Nephron (organoid): Measurements from ENCODE around the gene TBL2.

Experiments used
- H3K27ac Mint-ChIP-seq, 3 experiments: 2 replicates each; pipeline ENCODE4 v1.8.0; 2020; ENCODE audit warnings: mixed read lengths in 3 of 3, mild to moderate bottlenecking in 2 of 3, moderate library complexity in 1 of 3
- H3K27me3 Mint-ChIP-seq: 2 replicates; pipeline ENCODE4 v1.8.0; 2021; ENCODE audit warnings: low read depth, mild to moderate bottlenecking, moderate library complexity, mixed read lengths
- H3K36me3 Mint-ChIP-seq: 2 replicates; pipeline ENCODE4 v1.8.0; 2020; ENCODE audit warnings: low read depth, mixed read lengths
- H3K4me1 Mint-ChIP-seq: 2 replicates; pipeline ENCODE4 v1.8.0; 2020; ENCODE audit warnings: mixed read lengths
- H3K4me3 Mint-ChIP-seq, 3 experiments: 2 replicates each; pipeline ENCODE4 v1.8.0; 2020; ENCODE audit warnings: mild to moderate bottlenecking in 3 of 3, mixed read lengths in 3 of 3, moderate library complexity in 2 of 3
- H3K9me3 Mint-ChIP-seq: 2 replicates; pipeline ENCODE4 v1.8.0; 2020; ENCODE audit warnings: mixed read lengths
- TF ChIP-seq, protein P1 (sequence below), 3 experiments: fragments of 200-600 bp; sonication (generic); IDR thresholded peaks; one replicate each; pipeline ENCODE4 v1.5.0; 2021; ENCODE audit warnings: antibody characterized with exemption in 3 of 3; ENCODE audit not compliant: unreplicated experiment in 3 of 3

TBL2 gene

GRCh38 chr7:73597978-73598782, 19.8 kb upstream of the TBL2 start:
- TF ChIP-seq, protein P1, sequence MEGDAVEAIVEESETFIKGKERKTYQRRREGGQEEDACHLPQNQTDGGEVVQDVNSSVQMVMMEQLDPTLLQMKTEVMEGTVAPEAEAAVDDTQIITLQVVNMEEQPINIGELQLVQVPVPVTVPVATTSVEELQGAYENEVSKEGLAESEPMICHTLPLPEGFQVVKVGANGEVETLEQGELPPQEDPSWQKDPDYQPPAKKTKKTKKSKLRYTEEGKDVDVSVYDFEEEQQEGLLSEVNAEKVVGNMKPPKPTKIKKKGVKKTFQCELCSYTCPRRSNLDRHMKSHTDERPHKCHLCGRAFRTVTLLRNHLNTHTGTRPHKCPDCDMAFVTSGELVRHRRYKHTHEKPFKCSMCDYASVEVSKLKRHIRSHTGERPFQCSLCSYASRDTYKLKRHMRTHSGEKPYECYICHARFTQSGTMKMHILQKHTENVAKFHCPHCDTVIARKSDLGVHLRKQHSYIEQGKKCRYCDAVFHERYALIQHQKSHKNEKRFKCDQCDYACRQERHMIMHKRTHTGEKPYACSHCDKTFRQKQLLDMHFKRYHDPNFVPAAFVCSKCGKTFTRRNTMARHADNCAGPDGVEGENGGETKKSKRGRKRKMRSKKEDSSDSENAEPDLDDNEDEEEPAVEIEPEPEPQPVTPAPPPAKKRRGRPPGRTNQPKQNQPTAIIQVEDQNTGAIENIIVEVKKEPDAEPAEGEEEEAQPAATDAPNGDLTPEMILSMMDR (IDR thresholded peaks at IDR 0.05; ENCODE audit: unreplicated experiment in 3 of 3) = no peak
- no peak overlapping the region for H3K27ac Mint-ChIP-seq
- no peak overlapping the region for H3K4me3 Mint-ChIP-seq
- peaks cover 4% of the 10 kb centered on the region for H3K4me1 Mint-ChIP-seq
- H3K9me3 Mint-ChIP-seq = no peaks in the 10 kb centered on the region
- H3K36me3 Mint-ChIP-seq = no peaks in the 10 kb centered on the region
- H3K27me3 Mint-ChIP-seq = peaks cover 29% of the 10 kb centered on the region

DNA sequence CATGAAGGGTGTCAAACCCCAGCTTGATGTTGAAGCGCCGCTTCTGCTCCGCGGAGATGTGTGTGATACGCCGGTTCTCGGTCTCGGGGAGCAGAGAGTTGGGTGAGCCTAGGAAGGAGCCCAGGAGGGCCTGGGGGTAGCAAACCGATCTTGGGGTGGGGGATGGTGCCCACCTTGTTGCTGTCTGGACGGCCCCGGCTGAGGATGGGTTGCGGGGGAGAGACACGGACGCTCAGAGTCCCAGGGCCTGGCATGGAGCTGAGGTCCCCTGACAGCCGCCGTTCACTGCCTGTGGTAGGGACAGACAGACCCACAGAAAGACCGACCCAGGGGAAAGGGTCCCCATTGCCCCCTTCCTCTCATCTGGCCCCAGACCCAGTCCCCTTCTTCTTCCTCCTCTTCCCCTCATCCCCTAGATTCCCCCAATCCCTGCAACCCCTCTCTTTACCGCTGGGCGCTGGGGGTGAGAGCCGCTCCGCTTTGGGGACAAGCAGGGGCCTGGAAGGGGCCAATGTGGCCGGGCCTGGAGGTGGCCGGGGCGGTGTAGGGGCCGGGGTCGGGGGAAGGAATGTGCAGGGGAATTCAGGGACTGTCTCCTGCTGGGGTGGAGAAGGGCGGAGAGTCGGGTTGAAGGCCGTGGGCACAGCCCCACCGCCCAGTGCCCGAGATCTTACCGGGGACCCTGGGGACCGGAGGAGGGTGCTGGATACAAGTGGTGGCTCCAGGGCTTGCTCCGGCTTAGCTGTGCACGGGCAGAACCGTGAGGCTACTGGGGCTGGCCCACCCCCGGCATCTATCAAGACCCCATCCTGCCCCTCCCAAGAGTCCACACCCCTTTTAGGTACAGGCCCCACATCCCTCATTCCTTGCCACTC, 18.0 kb upstream of the TBL2 start:
- H3K9me3 Mint-ChIP-seq = no peaks in the 10 kb centered on the region
- H3K4me1 Mint-ChIP-seq = peaks cover 4% of the 10 kb centered on the region
- TF ChIP-seq, protein P1 (IDR thresholded peaks at IDR 0.05; ENCODE audit: unreplicated experiment in 3 of 3) = no peak
- no peaks in the 10 kb centered on the region for H3K36me3 Mint-ChIP-seq
- no peak overlapping the region for H3K4me3 Mint-ChIP-seq
- peaks cover 21% of the 10 kb centered on the region for H3K27me3 Mint-ChIP-seq
- no peak overlapping the region for H3K27ac Mint-ChIP-seq

- H3K27me3 Mint-ChIP-seq = peaks cover 21% of the 10 kb centered on the region
- H3K9me3 Mint-ChIP-seq = no peaks in the 10 kb centered on the region
- H3K4me3 Mint-ChIP-seq = no peak overlapping the region
- no peak overlapping the region for H3K27ac Mint-ChIP-seq
- TF ChIP-seq, protein P1 (IDR thresholded peaks at IDR 0.05; ENCODE audit: unreplicated experiment in 3 of 3) = no peak
- no peaks in the 10 kb centered on the region for H3K36me3 Mint-ChIP-seq
- H3K4me1 Mint-ChIP-seq = peaks cover 4% of the 10 kb centered on the region
These were observed 17.0 kb upstream of the TBL2 start for GRCh38 chr7:73595358-73595757.

DNA sequence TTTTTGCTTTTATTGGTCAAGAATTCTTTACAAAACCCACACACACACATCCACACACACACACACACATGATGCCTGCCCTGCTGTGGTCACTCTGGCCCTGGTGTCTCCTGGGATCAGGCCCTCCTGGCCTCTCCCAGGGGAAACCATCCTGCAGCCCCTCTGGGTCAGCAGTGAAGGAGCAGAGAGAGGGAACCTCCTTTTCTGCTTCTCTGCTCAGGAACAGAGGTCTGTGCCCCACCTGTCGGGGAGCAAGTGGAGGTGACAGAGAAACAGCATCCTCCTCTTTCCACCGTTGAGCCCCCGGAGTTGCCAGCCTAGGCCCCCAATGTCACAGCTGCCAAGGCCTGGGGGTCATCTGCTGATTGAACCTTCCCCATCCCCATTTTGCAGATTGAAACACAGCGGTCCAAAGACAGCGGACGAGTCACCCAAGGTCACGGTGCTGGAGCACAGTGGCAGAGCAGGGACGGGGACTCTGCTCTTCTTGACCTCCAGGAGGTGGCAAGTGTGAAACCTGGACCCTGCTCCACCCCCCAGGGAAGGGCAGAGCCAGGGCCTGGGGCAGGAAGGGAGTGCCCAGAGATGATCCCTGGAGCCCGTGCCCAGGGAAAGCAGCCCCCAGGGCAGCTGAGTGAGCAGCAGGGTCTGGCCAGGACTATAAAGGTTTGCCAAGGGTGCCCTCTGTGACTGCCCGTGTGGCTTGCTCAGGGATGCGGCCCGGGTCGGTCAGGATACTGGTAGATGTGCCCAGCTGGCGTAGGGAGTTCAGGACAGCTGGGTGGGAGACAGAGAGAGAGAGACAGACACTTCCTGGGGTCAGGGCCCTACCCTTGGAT, 15.0 kb upstream of the TBL2 start:
- H3K9me3 Mint-ChIP-seq = no peaks in the 10 kb centered on the region
- peaks cover 12% of the 10 kb centered on the region for H3K27me3 Mint-ChIP-seq

DNA sequence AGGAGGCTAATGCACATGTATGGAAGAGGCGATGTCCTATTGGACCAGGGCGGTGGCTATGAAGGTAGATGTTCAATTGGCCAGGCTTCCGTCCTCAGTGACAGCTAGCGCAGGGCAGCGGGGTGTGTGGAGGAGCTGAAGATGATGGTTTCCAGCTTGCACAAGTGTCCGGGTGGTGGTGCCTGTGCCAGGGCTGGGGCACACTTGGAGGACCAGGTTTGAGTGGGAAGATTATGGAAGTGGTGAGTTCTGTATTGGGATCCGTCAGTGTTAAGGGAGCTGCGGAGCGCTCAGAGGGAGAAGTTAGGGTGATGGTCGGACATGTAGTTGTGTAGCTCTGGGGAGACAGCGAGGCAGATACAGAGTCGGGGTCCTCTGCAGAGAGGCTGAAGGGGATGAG, 8.5 kb upstream of the TBL2 start:
- H3K4me1 Mint-ChIP-seq = peaks cover 5% of the 10 kb centered on the region
- TF ChIP-seq, protein P1 (IDR thresholded peaks at IDR 0.05; ENCODE audit: unreplicated experiment in 3 of 3) = no peak
- no peaks in the 10 kb centered on the region for H3K36me3 Mint-ChIP-seq
- no peak overlapping the region for H3K27ac Mint-ChIP-seq
- H3K4me3 Mint-ChIP-seq = no peak overlapping the region
- H3K9me3 Mint-ChIP-seq = no peaks in the 10 kb centered on the region
- H3K27me3 Mint-ChIP-seq = peaks cover 7% of the 10 kb centered on the region

More for the DNA sequence above, 15.0 kb upstream of the TBL2 start:
- Mint-ChIP-seq H3K4me1 (peaks cover 4% of the 10 kb centered on the region), H3K27ac (no peak overlapping the region), H3K36me3 (no peaks in the 10 kb centered on the region), H3K4me3 (no peak overlapping the region)
- TF ChIP-seq, protein P1 (IDR thresholded peaks at IDR 0.05; ENCODE audit: unreplicated experiment in 3 of 3) = no peak
